GM19468 (cell line): ENCODE results near the gene TPO.
"Not testable (repeated sequence)": the region's sequence is repeated elsewhere in the genome, so short reads cannot be mapped to it uniquely, and the experiment has no call there.

Source experiments
- ATAC-seq: cut with Tn5 transposase; IDR thresholded peaks from one replicate; pipeline ENCODE4 v1.9.1; 2021; ENCODE audit warnings: mild to moderate bottlenecking, moderate library complexity, moderate number of reproducible peaks; ENCODE audit not compliant: unreplicated experiment; ENCODE audit errors: extremely low read depth

Gene TPO

GRCh38 chr2:1497122-1497611, 83.9 kb downstream of the TPO start:
- ATAC-seq: no peak

DNA sequence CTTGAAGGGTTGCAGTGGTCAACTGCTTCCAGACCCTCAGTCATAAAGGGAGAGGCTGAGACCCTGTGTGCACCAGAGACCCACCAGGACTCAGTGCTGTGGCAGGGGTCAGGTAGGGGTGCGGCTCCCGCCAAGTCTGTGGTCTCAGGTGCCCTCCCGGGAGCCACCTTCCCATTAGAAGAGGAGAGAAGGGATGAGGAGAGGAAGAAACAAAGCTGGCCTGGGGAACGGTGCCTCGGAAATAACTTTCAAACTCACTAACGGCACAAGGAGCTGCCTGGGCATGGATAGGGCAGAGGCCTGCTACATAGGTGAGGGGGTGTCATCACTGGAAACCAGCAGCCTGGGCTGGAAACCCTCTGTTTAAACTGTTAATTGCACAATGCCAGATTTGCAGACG, 84.9 kb downstream of the TPO start:
- ATAC-seq: no peak

GRCh38 chr2:1499033-1499795, 86.0 kb downstream of the TPO start:
- no peak for ATAC-seq

DNA sequence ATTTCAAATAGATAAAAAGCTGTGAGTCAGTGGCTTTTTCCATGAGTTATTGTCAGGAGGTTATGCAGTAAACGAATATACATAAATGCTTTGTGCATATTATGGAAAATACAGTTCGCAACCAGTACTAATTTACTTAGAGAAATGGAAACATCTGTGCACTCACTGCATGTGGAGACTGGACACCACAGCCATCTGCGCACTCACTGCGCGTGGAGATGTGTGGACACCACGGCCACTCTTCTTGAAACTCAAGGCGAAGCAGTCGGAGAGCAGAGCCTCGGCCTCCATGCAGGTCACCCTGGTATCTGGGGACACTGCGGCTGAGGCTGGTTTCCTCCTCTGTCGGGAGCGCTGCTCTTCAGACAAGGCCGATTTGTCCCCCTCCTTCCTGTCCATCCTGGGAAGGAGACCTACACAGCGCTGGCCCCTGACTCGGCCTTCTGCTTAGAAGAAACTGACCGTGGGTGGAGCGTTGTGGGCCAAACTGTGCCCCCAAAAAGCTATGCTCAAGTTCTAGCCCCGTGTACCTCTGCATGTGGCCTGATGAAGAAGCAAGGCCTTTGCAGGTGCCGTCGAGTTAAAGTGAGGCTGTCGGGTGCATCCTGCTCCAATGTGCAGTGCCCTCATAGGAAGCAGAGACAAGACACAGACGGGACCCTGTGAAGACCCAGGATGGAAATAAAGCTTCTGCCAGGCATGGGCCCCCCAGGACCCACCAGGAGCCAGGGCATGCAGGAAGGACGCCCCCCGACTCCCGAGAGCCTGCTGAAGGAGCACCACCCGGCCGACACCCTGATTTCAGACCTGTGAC, 88.0 kb downstream of the TPO start:
- no peak for ATAC-seq

- no peak for ATAC-seq
Measured at GRCh38 chr2:1501991-1502390, 88.7 kb downstream of the TPO start.

GRCh38 chr2:1502891-1503304, 89.6 kb downstream of the TPO start:
- ATAC-seq: no peak

- ATAC-seq: no peak
Measured at GRCh38 chr2:1503471-1504310, 90.4 kb downstream of the TPO start.

- ATAC-seq: no peak
Measured at GRCh38 chr2:1504311-1504750, 91.1 kb downstream of the TPO start.

DNA sequence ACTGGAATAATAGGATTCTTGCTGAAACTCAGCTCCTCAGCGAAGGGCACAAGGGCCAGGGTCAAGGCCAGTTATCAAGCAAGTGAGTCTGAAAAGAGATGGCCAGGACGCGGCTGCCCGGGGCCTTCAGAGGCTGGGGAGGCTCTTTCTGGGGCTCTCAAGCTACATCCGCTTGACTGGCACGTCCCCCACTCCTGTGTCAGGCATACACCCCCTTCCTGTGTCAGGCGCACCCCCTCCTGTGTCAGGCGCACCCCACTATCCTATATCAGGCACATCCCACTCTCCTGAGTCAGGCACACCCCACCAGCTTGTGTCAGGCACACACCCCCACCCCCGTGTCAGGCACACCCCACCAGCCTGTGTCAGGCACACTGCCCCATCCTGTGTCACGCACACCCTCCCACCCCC, 91.8 kb downstream of the TPO start:
- no peak for ATAC-seq

DNA sequence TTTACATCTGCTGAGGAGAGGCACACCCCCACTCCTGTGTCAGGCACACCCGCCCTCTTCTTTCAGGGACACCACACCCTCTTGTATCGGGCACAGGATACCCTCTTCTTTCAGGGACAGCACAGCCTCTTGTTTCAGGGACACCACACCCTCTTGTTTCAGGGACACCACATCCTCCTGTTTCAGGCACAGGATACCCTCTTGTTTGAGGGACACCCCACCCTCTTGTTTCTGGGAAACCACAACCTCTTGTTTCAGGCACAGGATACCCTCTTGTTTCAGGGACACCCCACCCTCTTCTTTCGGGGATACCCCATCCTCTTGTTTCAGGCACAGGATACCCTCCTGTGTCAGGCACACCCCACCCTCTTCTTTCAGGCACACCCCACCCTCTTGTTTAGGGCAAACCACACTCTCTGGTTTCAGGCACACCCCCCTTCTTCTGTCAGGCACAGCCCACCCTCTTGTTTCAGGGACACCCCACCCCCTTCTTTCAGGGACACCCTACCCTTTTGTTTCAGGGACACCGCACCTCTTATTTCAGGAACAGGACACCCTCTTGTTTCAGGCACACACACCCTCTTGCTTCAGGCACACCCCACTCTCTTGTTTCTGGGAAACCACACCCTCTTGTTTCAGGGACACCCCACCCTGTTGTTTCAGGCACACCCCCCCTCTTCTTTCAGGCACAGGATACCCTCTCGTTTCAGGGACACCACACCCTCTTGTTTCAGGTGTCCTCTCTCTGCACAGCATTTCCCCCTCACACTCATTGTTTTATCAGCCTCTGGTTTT, 96.2 kb downstream of the TPO start:
- no peak for ATAC-seq

DNA sequence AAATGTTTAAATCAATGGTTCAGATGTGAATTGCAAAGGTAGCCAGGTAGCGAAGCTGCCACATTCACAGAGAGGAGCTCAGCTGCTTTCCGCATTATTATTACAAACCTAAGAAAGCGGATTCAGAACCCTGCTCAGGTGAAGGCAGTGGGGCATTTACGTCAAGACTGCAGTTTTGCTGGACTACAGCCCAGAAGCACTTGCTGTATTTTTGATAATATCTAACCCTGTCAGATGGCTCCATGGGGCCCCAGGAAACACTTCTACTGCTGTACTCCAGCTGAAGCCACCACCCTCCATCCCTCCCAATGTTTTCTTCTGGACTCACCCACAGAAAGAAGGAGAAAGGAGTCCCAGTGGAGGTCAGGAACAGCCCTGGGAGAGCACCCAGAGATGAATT, 96.9 kb downstream of the TPO start:
- no peak for ATAC-seq

DNA sequence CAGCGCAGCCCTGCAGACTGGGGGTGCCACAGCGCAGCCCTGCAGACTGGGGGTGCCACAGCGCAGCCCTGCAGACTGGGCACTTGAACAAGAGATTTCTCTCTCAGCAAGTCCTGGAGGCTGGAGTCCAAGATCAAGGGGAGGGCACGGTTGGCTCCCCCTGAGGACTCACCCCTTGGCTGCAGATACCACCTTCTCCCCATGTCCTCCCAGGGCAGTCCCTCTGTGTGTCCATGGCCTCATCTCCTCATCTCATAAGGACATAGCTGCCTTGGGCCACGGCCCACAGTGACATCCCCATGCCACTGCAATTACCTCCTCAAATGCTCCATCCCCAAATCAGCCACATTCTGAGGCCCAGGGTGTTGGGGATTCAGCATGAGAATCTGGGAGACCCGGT, 98.2 kb downstream of the TPO start:
- no peak for ATAC-seq

DNA sequence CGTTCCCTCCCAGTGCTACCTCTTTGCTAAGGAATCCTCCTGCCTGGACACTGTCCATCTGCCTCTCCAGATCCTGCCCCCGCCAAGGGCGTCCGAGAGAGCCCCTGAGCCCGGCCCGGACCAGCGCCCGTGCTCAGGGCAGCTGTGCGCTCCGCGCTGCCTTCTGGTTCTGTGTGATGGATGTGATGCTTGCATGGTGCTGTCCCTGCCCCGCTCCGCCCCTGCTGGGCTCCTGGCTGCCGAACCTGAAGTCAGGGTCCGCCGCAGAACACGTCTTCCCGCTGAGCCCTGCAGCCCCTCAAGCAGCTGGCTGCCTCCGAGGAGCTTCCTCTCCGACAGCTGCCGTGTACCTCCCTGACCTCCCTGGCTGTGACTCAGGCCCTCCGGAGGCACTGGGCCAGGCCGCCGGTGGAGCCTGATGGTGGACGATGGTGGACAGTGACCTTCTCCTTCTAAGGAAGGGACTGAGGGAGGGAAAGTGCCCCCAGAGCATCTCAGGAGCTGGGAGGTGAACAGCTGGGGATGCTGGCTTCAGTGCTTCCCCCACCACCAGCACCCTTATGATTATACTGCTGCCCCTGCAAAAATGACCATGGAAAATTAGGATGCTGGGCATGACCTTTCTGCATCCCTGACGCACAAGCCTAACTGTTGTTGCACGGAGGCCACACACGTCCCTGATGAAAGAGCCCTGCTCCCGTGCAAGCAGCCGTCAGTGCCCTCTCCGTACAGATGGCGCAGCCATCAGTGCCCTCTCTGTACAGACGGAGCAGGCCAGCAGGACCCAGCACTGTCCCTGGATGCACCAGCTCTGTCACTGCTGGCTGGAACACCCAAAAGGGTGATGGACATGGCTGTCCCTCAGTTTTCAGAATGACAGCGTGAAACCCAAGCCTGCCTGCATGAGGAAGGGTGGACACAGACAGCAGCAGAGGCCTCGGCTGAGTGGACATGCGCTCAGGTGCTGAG, 99.3 kb downstream of the TPO start:
- no peak for ATAC-seq

DNA sequence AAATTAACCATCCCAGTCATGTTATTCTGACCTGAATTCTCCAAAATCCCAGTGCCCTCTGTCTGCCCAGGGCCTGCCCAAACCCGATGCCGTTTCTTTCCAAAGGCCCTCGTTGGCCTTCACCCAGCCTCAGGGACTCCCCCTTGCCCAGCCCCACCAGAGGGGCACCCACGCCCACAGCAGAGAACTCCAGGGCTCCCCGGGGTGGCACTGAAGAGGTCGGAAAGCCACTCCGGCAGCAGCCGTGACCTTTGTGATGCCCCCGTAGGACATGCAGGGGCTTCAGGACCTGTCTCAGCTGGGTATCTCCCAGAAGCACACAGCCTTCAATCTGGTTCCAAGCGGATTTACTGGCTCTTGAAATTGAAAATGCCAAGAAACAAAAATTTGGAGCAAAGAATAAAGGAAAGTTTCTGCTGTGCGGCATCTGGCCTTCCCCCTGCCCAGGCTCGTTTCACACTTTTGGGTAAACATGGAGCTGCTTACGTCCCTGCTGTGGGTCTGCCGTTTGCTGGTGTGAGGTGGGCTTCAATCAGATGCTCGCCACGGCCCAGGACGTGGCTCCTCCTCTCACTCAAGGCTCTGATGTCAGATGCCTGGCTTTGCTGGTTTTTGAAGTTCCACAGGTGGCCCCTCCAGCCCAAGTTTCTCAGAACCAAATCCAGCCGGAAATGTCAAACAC, 101.3 kb downstream of the TPO start:
- ATAC-seq: no peak

DNA sequence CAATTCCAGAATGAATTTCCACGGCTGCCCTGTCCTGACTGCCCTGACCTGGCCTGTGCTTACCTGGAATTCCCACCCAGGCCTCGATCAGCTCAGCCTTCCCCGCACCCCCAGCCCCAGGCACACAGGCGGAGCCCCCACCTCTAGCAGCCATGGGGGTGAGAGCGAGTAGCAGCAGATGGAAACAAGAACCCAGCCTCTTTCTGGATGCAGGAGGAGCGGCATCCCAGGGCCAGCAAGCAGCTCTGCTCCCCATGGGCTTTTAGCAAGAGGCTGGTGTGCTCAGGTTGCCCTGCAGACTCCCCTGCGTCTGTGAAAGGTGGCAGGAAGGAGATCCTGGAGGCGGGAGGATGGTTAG, 101.8 kb downstream of the TPO start:
- no peak for ATAC-seq

- no peak for ATAC-seq
Measured at GRCh38 chr2:1515986-1516797, 102.9 kb downstream of the TPO start.

DNA sequence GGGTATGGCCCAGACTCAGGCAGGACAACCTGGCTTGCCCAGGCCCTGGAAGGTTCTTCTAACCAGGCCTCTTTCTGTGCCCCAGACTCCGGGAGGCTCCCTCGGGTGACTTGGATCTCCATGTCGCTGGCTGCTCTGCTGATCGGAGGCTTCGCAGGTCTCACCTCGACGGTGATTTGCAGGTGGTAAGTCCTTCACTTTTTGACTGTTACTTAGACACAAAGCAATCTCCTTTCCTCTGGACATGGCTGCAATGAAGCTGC, 103.5 kb downstream of the TPO start:
- ATAC-seq: no peak

GRCh38 chr2:1517291-1517690, 104.0 kb downstream of the TPO start:
- not testable (repeated sequence) for ATAC-seq
